Right lung (tissue), 5 donors: Measurements from ENCODE around the gene NFS1. TPM values are rescaled to one million over a fixed set of nuclear protein-coding genes. Genes with fewer than 3 reads are reported as not detected.

Experiments
- DNase-seq, 2 donors: peaks; one replicate each; pipeline ENCODE4 v3.0.0-alpha.2; 2013
- polyA plus RNA-seq, 5 donors: library from polyadenylated mRNA; unstranded; fragments of 120-200 nt; gene quantifications; one replicate each; pipeline versions ENCODE4 v1.2.1 to v1.2.3, GENCODE V29; 2013; ENCODE audit warnings: inconsistent platforms in 1 of 5, low replicate concordance in 1 of 5; ENCODE audit not compliant: insufficient read length in 5 of 5, insufficient read depth in 1 of 5

The NFS1 gene
- polyA plus RNA-seq, 5 donors: 18.6 to 20.1 (median 19.3) TPM

DNA sequence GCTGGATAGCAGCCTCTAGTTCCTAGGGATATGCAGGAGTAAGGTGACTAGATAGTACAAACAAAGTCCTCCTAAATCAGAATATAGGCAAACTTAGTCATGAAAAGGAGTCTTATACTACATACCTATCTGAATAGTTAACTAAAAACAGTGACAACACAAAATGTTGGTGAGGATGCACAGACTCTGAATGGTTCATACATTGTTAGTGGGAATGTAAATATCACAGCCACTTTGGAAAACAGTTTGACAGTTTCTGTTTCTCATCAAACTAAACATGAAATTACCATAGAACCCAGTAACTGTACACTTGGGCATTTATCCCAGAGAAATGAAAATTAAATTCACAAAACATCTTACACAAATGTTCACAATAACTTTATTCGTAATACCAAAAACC is 17.2 kb downstream of the NFS1 start:
- no peak for DNase-seq

DNA sequence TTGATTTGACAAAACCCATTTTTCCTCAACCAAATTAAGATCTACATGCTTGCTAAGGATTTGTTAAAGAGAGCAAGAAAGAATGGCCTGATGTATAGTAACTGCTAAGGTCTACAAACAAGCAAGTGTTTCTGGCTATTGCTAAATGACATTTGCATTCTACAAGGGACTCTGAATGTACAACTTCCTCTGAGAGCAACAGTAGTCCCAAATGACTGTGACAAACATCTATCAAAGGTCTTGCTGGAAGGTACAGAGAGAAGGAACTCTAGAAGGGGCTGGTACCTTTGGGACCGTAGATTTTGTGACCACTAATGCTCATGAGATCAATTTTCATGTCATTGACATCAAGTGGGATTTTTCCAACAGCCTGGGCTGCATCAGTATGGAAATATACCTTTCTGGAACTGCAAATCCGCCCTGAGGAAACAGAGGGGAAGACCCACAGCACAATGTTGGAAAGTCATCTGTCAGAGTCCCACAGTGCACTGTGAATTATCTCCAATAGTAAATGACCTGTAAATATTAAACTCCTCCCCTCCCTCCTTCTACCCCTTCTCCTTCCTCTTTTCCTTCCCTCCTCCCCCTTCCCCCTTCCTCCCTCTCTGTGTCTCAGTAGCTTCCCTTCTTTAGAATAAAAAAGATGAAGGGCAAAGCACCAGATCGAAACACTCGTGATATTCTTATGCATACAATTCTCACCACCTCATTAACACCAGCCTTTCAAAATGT is 18.5 kb downstream of the NFS1 start:
- no peak for DNase-seq

DNA sequence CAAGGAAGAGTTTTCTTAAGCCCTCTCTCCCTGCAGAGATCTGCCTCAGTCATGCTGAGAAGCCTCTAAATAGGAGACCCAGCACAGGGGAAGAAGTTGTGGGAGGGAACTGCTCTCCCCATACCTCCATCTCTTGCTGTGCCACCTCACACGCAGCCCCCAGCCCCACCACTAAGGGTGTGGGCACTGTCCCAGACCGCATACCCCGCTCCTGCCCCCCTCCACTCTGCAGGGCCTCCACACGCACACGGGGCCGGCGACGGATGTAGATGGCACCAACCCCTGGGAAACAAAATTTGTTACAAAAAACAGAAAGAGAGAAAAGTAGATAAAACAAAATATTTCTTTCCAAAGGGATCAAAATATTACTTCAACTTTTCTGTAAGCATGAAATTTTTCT is 24.2 kb downstream of the NFS1 start:
- no peak for DNase-seq

DNA sequence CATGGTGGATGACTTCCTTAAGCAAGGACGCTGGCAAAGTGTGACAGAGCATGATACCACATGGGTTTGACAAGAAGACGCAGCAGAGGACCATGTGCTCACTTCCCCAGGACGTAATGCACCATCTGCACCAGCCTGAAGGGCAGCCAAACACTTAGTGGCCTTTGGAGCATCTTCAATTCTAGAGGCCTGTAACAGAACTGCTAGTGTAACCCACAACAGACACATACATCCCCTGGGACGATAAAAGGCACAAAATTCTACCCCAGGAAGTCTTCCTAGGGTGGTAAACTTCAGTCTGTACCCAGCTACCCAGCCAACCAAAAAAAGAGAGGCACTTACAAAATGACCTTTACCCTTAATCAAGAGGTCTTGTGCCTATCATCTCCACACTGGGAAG is 25.3 kb downstream of the NFS1 start:
- DNase-seq: no peak

DNA sequence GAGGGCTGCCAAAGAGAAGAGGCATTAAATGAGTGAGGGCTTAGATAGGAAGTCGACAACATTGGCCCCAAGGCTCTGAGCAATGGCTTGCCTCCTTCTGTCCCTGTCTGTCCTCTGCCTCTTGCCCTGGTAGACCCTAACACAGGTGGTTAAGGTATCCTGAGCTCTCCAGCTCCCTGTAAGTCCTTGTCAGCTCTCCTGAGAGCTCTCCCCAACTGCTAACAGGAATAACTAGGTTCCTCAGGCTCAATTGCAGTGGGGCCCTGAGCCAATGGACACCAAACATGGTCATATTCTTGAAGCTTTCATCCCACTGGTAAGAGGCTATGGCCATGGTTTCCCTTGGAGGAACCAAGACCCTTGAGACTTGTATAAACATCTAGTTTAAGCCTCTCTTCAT is 29.5 kb downstream of the NFS1 start:
- no peak for DNase-seq

DNA sequence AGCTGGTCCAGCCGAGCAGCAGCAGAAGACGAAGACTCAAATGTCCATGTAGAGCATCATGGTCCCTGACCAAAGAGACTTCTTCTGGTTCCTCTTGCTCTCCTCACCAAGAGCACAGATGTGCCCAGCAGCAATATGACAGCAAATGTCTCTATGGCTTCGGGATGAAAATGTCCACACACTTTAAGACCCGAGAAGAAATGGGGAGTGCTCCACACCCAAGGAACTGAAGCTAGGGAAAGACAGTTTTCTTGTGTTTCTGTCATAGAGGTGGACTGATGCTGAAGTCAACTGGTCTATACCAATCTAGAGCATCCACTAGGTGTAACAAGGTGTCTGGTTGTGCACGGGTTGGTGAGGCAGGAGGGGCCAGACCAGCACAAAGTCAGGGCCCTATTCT is 29.9 kb downstream of the NFS1 start:
- no peak for DNase-seq

DNA sequence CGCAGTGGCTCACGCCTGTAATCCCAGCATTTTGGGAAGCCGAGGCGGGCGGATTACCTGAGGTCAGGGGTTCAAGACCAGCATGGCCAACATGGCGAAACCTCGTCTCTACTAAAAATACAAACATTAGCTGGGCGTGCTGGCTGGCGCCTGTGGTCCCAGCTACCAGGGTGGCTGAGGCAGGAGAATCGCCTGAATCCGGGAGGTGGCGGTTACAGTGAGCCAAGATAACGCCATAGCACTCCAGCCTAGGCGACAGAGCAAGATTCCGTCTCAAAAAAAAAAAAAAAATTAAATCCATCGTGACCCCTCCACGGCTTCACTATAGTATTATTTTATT is 33.2 kb downstream of the NFS1 start:
- DNase-seq: no peak

DNA sequence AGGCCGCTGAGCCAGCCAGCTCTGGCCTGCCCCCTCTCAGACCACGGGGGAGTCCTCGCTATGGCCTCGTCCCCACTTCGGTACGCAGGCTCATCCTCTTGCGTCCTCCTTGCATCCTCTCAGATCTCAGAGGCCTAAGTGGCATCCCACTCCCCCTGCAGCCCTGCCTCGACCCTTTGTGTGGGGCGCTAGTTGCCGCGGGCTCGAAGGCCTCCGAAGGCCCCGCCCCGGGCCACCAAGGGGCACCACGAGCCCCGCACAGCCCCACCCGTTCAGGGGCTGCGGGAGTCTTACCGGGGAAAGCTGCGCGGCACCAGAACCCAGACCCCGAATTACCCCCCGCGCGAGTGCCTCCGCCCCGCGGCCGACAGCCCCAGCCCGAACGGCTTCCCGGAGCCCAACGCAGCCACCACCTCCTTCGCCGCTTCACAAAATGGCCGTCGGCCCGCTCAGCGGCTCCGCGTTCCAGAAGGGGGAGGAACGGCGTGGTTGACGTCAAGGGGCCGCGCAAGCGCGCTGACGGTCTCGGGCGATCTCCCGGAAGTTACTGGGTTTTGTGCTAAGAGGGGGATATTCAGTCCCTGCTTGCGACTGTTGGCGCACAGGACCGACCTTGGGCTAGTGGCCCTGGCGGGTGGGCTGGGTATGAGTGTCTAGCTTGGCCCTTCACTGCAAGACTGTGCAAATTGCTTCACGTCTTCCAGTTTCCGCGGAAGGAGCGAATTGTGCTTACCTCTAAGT is 34.5 kb downstream of the NFS1 start, which contains the start of the genes CPNE1 and RBM12:
Gene CPNE1 (minus strand): TSS at position 435 of the 741 bp plus-strand sequence. CDS start 31,977 bp downstream, outside the sequence.
Gene RBM12 (minus strand): TSS at position 435 of the 741 bp plus-strand sequence. CDS start 9,578 bp downstream, outside the sequence.
- peak; percentile 94 to 95 for DNase-seq

DNA sequence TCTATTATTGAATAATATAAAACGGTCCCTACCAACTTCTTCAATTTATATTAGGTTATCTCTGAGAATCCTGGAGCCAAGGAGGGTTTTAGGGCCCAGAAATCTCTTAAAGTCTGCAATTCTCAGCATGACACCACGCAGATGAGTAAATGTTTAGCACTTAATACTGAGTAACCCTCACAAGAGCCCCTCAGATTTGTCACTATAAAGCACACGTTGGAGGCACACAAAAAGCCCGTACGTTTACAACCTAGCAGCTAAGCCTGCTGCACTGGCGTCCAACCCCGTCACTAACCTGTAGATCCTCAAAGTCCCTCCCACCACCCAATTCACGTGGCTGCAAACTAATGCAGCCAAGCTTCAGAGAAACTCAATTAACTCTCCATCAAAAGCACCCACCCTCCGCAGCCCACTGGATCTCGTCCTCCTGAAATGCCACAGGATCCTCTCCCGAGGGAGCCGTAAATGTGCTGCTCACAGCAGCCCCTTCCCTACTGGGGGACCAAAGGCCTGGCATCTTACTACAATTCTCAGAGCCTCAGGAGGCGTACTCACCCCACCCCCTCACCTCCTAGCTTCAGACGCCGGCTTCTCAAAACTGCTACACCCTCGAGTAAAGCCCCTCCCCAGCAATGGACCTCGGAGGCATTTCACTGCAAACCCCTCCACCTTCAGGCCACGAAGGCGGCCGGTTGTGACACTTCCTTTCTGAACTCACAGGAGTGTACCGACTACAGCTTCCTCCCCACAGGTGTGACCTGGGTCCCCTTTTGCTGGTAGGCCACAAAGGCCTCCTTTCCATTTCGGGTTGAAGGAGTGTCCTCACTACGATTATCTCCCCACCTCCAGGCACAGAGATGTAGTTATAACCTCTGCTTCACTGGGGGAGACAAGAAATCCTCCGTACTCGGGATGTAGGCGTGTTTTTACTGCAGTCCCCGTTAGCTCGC is 35.4 kb downstream of the NFS1 start:
- peak; percentile 48 to 56 for DNase-seq

DNA sequence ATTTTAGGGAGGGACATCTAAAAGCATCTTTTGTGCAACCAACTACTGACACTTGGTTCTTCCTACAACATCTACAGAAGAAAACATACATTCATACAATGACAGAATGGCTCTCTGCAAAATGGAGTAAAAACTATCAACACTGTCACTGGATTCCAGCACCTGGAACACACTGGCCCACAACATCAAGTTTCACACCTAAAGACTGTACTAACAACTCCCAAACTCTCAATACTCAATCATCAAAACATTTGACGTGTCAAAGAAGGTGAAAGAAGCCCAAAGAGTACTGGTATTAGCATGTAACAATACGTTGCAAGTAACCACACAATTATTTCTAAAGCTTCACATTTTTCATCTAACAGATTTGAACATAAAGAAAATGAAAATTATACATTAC is 36.6 kb downstream of the NFS1 start:
- DNase-seq: no peak

DNA sequence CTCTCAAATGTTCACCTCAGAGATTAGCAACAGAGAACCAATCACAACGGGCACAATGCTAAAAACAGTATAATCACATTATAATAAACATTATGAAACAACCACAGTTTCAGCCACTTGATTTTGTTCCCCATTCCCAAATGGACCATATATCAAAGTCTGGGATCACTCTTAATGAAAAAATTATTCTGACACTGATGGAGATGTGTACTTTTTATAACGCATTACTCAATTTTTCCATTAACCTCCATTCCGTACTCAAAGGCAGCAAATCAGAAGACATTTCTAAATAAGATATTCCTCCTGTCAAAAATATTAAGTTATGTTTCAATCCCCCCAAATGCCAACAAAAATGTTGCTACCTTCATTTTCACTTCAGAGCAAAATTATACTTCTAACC is 37.2 kb downstream of the NFS1 start:
- no peak for DNase-seq

DNA sequence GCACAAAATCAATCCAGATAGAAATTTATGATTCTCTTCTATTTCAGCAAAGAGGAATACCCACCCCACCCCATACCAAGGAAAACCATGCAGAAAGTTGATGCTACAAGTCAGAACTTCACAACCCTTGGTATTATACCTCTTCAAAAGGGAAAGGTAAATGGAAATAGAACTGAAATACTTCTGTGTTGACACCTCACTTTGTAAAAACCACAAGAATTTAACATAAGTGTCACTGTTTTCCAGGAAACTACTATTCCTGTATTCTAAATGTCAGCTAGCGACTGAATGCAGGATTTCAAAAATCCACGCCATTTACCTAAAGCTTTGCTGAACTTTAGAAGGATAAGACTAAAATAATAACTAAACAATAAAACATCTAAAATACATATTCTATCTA is 38.1 kb downstream of the NFS1 start:
- no peak for DNase-seq

DNA sequence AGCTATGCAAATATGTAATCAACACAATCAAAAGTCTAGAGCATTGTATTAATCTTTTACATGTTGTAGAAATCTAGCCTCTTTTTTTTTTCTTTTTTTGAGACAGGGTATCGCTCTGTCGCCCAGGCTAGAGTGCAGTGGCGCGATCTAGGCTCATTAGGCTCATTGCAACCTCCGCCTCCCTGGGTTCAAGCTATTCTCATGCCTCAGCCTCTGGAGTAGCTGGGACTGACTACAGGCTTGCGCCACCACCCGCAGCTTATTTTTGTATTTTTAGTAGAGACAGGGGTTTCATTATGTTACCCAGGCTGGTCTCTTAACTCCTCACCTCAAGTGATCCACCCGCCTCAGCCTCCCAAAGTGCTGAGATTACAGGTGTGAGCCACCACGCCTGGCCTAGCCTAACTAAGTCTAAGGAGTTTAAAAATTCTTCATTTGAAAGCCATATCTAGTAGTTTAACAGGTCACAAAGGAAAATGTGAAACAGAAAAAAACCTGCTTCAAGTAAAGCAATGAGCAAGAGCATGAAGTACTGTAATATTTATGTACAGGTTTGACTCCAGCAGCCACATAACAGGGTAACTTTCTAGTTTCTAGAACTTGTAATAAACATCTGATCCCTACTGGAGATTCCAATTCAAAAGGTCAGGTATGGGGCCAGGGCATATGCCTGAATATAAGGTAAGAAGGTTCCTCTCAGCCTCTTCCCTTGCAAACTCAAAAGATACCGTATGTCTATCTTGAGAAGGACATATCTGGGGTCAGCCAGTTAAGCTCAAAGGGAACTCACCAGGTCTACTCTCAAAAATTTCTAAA is 38.8 kb downstream of the NFS1 start:
- no peak for DNase-seq

DNA sequence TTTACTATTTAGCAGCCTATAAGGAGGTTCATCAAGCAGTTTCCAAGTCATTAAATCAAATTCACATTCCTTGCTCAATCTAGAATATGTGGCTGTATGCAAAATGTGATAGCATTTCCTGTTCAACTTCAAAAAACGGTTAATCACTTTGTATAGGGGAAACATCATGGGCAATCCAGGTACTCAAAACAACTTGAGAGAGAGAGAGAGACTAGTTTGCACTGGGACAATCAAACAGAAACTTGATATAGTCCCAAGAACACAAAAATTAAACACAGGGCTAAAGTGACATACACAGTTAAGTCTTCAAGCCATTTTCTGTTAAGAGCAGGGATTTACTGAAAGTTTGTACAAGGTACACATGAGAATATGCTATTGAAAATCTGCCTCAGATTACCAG is 41.9 kb downstream of the NFS1 start:
- no peak for DNase-seq

DNA sequence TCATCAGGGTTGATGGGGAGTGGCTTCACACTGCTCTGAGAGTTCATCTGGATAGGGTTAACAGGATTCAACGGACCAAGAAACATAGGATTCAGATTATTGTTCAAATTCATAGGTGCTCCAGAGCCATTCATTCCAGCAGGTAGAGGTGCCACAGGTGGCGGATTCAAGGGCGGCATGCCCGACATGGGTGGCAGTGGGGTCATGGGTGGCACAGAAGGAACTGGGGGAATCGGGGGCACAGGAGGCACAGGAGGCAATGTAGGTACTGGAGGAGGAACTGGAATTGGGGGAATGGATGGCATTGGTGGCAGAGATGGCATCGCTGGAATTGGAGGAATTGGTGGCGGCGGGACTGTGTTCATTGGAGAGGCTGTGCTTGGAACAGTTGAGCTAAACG is 44.7 kb downstream of the NFS1 start:
- DNase-seq: no peak

DNA sequence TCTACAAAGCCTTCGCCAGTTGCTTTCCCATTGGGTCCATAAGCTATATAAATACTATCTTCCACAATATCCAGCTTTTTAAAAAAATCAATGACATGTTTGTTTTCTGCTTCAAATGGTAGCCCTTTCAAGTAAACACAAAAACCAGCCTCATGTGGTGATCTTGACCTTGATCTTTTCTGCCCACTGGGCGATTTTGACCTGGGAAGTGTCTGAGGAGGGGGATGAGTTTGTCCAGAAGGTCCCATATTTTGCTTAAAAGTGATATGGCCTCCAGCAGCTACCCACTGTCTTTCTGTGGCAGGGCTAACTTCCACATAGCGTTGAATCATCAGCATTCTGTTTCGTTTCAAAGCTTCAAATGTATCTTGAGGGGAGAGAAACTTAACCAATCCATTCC is 45.3 kb downstream of the NFS1 start:
- no peak for DNase-seq

DNA sequence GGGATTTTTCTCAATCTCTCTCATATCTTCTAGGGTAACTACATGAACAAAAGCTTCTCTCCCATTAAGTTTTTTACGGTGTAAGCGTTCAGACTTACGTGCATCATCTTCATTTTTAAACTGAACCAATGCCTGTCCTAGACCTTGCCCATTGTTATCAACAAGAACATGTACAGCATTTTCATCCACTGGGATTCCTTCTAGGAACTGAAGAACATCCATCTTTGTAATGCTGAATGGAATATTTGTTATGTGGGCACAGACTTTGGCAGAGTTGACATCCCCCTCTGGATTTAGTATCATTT is 45.8 kb downstream of the NFS1 start:
- DNase-seq: no peak

DNA sequence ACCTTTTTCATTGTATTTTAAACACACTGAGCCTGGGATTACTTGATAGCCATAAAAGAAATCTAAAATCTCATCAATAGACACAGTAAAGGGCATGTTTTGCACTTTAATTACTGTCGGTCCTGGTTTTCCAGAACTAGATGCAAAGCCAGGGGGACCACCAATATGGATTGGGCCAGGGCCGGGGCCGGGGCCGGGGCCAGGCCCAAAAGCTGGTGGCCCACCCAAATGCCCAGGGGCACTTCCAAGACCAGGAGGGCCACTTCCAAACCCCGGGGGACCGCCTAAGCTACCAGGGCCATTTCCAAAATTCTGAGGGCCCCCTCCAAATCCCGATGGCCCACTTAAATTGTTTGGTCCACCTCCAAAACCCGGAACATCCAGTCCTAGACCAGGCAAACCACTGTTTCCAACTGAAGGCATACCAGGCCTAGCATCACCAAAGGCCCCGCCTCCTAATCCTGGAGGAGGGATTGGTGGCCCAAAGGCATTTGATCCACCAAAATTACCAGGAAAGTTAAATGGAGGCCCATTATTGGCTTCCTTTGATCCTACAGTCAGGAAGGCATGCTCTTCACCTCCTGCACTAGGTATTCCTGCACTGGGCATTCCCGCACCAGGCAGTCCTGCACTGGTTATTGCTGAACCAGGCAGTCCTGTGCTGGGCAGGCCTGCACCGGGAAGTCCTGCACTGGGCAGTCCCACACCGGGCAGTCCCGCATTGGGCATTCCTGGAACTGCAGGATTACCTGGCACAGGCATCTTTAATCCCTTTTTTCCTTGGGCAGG is 46.3 kb downstream of the NFS1 start:
- DNase-seq: no peak

DNA sequence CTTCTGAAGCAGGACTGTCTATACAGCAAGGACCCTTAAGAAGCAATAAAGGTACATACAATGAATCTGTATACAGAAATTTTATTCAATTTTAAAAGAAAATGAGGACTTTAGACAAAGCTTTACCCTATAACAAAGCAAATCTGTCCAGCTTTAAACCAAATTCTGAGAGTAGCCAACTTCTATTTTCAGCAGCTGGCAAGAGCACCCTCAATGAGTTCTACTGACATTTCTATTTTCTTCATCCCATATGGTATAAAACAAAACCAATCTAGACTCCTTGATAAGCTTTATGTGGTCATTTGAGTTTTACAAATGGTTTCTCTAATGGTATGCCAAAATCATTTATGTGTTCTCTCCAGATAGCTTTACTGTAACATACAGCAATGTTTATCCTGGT is 47.2 kb downstream of the NFS1 start:
- DNase-seq: no peak

DNA sequence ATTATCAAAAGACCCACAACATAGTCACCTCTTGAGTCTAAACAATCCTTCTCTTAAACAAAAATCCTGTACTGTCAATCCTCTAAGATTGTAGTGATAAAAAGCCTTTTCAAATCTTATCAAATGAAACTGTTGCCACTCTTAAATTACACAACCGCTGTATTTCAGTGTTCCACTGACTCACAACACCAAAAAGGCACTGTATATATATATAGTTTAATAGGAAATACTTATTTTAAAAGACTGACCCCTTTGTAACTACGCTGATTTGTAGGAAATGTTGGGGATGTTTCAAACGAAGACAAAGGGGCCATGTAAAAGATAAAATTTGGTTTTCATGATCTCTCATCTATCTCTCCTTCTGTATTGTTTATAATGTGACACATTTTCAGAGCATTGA is 48.5 kb downstream of the NFS1 start:
- no peak for DNase-seq

DNA sequence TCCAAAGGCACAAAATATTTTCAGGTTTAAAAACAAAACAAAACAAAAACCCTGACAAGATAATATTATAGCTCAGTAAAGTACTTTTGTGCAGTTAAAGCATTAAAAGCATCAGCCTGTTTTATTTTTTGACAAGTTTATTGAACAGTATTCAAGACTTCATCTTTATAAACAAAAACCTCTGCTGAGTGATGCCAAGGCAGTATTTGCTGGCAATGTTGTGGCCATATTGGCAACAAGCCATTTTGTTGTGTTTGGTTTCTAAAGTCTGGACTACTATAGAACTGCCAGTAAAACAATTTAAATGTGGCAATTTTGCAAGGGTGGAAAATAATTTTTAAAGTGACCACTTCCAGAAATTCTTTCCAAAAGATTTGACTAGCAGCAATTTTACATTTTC is 50.3 kb downstream of the NFS1 start:
- DNase-seq: peak; percentile 17 to 33
